Activated T-helper 2 cell treated with anti-CD3 and anti-CD28 coated beads, Interferon-gamma antibody, Interleukin-2, Interleukin-4, amounts not matched to agents 10 μg/mL and 5 μg/mL and 100 μg/mL, durations not matched to agents 14 hours and 24 hours and 36 hours (primary cell): ENCODE data around the gene PDCD7. TPM values are rescaled to one million over a fixed set of nuclear protein-coding genes. Genes with fewer than 3 reads are reported as not detected.
"Not testable (repeated sequence)": the region's sequence is repeated elsewhere in the genome, so short reads cannot be mapped to it uniquely, and the experiment has no call there.

Experiments used
- DNase-seq: peaks from one replicate; pipeline ENCODE4 v3.0.0; 2021; ENCODE audit warnings: low spot score
- H3K27ac Mint-ChIP-seq: one replicate; pipeline ENCODE4 v1.8.0; 2021; ENCODE audit warnings: mixed read lengths
- H3K27me3 Mint-ChIP-seq: one replicate; pipeline ENCODE4 v1.8.0; 2021; ENCODE audit warnings: low read depth, mixed read lengths
- H3K36me3 Mint-ChIP-seq: one replicate; pipeline ENCODE4 v1.8.0; 2021; ENCODE audit warnings: low read depth, mixed read lengths
- H3K4me1 Mint-ChIP-seq: one replicate; pipeline ENCODE4 v1.8.0; 2021; ENCODE audit warnings: low read depth, mixed read lengths
- H3K4me3 Mint-ChIP-seq: one replicate; pipeline ENCODE4 v1.8.0; 2021; ENCODE audit warnings: low read depth, mild to moderate bottlenecking, moderate library complexity, mixed read lengths
- H3K9me3 Mint-ChIP-seq: one replicate; pipeline ENCODE4 v1.8.0; 2021; ENCODE audit warnings: mixed read lengths
- intact Hi-C: fragments of 100-400 bp; cut with micrococcal nuclease; formaldehyde crosslinking; loops from one replicate; pipeline ENCODE4 v1.15.1; 2023
- total RNA-seq: library from RNA; stranded (reverse); gene quantifications from 2 replicates; pipeline ENCODE4 v1.2.3, GENCODE V29; 2022

Gene PDCD7, protein sequence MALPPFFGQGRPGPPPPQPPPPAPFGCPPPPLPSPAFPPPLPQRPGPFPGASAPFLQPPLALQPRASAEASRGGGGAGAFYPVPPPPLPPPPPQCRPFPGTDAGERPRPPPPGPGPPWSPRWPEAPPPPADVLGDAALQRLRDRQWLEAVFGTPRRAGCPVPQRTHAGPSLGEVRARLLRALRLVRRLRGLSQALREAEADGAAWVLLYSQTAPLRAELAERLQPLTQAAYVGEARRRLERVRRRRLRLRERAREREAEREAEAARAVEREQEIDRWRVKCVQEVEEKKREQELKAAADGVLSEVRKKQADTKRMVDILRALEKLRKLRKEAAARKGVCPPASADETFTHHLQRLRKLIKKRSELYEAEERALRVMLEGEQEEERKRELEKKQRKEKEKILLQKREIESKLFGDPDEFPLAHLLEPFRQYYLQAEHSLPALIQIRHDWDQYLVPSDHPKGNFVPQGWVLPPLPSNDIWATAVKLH
- 51.9 and 68.4 TPM in 2 replicates for total RNA-seq

DNA sequence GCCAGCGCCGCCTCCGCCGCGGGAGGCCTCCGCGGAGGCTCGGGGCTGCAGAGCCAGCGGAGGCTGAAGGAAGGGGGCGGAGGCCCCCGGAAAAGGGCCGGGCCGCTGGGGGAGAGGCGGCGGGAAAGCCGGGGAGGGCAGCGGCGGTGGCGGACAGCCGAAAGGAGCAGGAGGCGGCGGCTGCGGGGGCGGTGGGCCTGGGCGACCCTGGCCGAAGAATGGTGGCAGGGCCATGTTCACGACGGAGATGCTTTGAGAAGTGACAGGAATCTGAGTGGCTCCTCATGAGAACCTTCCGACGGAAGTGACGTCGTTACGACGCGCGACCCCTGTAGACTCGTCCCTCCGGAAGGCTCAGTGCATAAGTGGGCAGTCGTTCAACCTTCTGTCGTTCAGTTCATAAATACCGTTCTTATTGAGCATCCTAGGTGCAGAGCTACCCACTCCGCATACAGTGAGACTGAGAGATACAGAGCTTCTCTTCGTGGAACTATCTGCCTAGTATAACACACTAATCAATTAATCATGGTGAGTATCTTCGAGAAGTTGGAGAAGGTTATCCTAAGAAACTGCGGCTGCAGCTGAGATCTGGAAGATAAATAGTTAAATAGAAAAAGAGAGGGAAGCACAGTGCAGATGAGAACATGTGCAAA lies at the start of gene PDCD7:
PDCD7 (minus strand) TSS at position 261 of the 653 bp plus-strand sequence; CDS start at position 234, 27 bp downstream.
- Mint-ChIP-seq H3K36me3 (peaks cover 20% of the 10 kb centered on the region), H3K4me1 (peaks cover 15% of the 10 kb centered on the region)
- intact Hi-C loops: loop anchor here (2.0 to 5.0 kb wide), 2 partner anchors 51 to 164 kb away; partner anchors contain the start of genes CLPX and RNU5A-1

DNA sequence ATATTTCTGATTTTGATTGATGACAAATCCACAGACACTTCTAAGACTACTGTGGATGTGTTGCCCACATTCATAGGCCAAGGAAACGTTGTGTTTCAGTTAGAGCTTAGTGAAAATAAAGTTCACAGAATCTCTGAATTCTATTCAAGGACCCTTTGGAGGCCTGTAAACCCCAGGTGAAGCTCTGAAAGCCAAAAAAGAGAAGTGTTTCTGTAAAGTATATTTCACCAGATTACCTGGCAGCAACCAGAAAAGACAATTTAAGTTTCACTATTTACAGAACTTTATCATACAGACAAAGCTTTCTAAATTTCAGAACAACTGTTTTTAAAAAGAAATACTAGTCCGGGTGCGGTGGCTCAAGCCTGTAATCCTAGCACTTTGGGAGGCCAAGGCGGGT lies 48.9 kb upstream of the PDCD7 start:
- Mint-ChIP-seq H3K9me3 (no peaks in the 10 kb centered on the region), H3K36me3 (peaks cover 30% of the 10 kb centered on the region), H3K27me3 (no peaks in the 10 kb centered on the region), H3K4me3 (peak overlapping the region; percentile 97), H3K4me1 (peaks cover 30% of the 10 kb centered on the region), H3K27ac (peak overlapping the region; percentile 7)
- intact Hi-C loops: loop anchor here (5.0 kb wide), 1 partner anchor 480 kb away; no protein-coding TSS in a partner anchor
- no peak for DNase-seq

More for the DNA sequence above, at the start of gene PDCD7:
- Mint-ChIP-seq H3K27ac (peak within 1 kb of the TSS; percentile 87), H3K27me3 (no peaks in the 10 kb centered on the region), H3K9me3 (peaks cover 8% of the 10 kb centered on the region), H3K4me3 (peak within 1 kb of the TSS; percentile 86)
- DNase-seq: peak; percentile 82

DNA sequence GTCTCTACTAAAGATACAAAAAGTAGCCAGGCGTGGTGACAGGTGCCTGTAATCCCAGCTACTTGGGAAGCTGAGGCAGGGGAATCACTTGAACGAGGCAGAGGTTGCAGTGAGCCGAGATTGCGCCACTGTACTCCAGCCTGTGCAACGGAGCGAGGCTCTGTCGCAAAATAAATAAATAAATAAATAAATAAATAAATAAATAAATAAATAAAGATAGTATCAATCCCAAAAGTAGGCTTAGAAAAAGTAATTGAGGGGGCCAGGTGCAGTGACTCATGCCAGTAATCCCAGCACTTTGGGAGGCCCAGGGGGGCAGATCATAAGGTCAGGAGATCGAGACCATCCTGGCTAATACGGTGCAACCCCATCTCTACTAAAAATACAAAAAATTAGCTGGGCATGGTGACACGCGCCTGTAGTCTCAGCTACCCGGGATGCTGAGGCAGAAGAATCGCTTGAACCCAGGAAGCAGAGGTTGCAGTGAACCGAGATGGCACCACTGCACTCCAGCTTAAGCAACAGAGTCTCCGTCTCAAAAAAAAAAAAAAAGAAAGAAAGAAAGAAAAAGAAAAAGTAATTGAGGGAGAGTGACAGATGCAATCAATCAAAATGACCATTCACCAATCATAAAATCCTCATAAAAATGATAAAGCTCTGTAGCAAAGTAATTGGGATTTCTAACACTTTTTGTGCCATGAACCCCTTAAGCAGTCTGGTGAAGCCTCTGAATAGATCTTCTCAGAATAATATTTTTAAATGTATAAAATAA lies 48.2 kb upstream of the PDCD7 start:
- not testable (repeated sequence) for DNase-seq, H3K27me3 Mint-ChIP-seq, H3K9me3 Mint-ChIP-seq, H3K27ac Mint-ChIP-seq
- intact Hi-C loops: loop anchor here (5.0 kb wide), 1 partner anchor 479 kb away; no protein-coding TSS in a partner anchor
- Mint-ChIP-seq H3K4me3 (peak overlapping the region; percentile 8), H3K36me3 (peaks cover 37% of the 10 kb centered on the region), H3K4me1 (peaks cover 30% of the 10 kb centered on the region)

DNA sequence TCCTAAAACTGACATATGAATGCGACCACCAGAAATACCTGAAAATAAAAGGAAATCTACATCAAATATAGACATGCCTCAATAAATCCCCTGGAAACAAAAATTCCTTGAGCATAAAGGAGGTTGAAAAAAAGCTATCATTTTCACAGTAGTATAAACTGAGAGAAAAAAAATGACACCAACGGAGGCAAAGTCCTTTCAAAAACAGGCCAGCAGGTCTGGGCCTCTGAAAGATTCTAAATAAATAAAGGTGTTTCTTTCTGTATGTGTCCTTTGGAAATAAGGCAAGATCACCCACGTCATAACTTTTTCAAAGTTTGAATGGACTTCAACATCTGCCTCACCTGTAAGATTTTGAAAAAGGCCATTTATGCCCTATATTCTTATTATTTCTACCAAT lies 46.6 kb upstream of the PDCD7 start:
- DNase-seq: no peak
- no peak overlapping the region for H3K4me3 Mint-ChIP-seq
- H3K36me3 Mint-ChIP-seq: peaks cover 48% of the 10 kb centered on the region
- no peaks in the 10 kb centered on the region for H3K9me3 Mint-ChIP-seq
- H3K27ac Mint-ChIP-seq: no peak overlapping the region
- no peaks in the 10 kb centered on the region for H3K27me3 Mint-ChIP-seq
- intact Hi-C loops: loop anchor here (5.0 kb wide), 1 partner anchor 478 kb away; no protein-coding TSS in a partner anchor
- H3K4me1 Mint-ChIP-seq: peaks cover 25% of the 10 kb centered on the region

DNA sequence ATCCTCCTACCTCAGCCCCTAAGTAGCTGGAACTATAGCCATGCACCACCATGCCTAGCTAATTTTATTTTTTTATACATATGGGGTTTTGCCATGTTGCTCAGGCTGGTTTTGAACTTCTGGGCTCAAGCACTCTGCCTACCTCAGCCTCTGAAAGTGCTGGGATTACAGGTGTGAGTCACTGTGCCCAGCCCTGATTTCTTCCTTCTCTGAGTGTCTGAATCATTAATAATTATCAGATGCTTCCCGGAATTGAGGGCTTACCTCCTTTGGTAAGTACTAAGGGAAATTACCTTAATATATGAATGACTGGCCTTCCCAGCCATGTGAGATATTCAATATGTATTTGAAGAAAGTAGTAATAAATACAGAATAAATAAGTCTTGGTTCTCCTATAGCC lies 44.3 kb upstream of the PDCD7 start:
- no peak for DNase-seq
- Mint-ChIP-seq H3K4me3 (no peak overlapping the region), H3K9me3 (no peaks in the 10 kb centered on the region), H3K36me3 (peaks cover 49% of the 10 kb centered on the region), H3K4me1 (peaks cover 20% of the 10 kb centered on the region), H3K27me3 (no peaks in the 10 kb centered on the region), H3K27ac (no peak overlapping the region)
- intact Hi-C loops: no loop called here

DNA sequence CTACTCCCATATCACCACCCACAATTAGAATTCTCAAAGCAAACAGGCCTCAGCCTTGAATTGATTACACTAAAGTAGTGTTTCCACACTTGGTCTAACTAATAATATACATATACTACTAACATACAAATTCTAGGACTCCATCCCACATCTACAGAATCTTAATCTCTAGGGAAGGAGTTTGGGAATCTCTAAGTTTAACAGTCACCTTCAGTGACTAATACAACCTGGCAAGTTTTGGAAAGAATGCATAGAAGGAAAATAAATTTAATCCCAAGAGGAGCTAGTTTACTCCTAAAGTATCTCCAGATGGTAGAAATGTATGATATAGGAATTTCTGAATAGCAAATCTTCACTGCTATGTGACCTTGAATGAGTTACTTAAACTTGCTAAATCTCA lies 42.4 kb upstream of the PDCD7 start:
- Mint-ChIP-seq H3K9me3 (no peaks in the 10 kb centered on the region), H3K27me3 (no peaks in the 10 kb centered on the region), H3K4me3 (no peak overlapping the region), H3K27ac (no peak overlapping the region), H3K36me3 (peaks cover 56% of the 10 kb centered on the region), H3K4me1 (peaks cover 10% of the 10 kb centered on the region)
- DNase-seq: no peak
- intact Hi-C loops: no loop called here

DNA sequence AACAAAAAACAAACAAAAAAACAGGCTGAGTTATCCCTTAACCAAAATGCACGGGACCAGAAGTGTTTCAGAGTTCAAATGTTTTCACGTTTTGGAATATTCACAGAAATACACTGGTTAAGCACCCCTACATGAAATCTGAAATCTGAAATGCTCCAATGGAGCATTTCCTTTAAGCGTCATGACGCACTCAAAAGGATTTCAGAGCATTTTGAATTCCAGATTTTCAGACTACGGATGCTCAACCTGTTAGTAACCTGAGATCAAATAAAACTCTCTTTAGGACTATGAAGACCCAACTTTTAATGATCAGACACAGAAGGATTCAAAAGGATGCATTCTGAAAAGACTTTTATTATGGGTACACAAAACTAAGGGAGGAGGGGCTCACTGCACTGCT lies 41.9 kb upstream of the PDCD7 start:
- Mint-ChIP-seq H3K27me3 (no peaks in the 10 kb centered on the region), H3K36me3 (peaks cover 53% of the 10 kb centered on the region), H3K4me1 (peaks cover 9% of the 10 kb centered on the region), H3K4me3 (no peak overlapping the region), H3K9me3 (no peaks in the 10 kb centered on the region), H3K27ac (no peak overlapping the region)
- intact Hi-C loops: no loop called here
- no peak for DNase-seq

DNA sequence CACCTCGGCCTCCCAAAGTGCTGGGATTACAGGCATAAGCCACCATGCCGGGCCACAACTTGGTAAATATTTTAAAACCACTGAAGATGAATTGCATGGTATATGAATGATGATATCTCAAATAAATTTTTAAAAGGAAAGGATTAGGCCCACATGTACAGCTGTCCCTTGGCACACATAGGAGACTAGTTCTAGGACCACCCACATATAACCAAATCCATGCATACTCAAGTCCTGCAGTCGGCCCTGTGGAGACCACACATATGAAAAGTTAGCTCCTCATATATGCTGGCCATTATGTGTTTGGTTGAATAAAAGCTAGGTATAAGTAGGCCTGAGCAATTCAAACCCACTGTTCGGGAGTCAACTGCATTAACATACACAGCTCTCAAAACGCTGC lies 40.9 kb upstream of the PDCD7 start:
- no peaks in the 10 kb centered on the region for H3K9me3 Mint-ChIP-seq
- H3K4me3 Mint-ChIP-seq: no peak overlapping the region
- H3K36me3 Mint-ChIP-seq: peaks cover 53% of the 10 kb centered on the region
- peaks cover 6% of the 10 kb centered on the region for H3K4me1 Mint-ChIP-seq
- H3K27ac Mint-ChIP-seq: no peak overlapping the region
- no peaks in the 10 kb centered on the region for H3K27me3 Mint-ChIP-seq
- intact Hi-C loops: no loop called here
- no peak for DNase-seq

DNA sequence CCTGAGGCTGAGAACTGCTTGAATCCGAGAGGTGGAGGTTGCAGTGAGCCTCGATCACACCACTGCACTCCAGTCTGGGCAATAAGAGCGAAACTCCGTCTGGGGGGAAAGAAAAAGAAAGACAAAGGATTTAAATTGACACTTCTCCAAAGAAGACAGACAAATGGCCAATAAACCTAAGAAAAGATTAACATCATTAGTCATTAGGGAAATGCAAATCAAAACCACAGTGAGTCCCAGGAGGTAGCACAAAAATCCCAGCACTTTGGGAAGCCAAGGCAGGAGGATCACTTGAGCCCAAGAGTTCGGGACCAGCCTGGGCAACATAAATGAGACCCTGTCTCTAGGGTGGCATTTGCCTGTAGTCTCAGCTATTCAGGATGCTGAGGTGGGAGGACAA lies 38.9 kb upstream of the PDCD7 start:
- Mint-ChIP-seq H3K4me1 (peaks cover 4% of the 10 kb centered on the region), H3K27me3 (no peaks in the 10 kb centered on the region), H3K27ac (no peak overlapping the region), H3K4me3 (no peak overlapping the region), H3K36me3 (peaks cover 47% of the 10 kb centered on the region), H3K9me3 (no peaks in the 10 kb centered on the region)
- intact Hi-C loops: no loop called here
- no peak for DNase-seq

DNA sequence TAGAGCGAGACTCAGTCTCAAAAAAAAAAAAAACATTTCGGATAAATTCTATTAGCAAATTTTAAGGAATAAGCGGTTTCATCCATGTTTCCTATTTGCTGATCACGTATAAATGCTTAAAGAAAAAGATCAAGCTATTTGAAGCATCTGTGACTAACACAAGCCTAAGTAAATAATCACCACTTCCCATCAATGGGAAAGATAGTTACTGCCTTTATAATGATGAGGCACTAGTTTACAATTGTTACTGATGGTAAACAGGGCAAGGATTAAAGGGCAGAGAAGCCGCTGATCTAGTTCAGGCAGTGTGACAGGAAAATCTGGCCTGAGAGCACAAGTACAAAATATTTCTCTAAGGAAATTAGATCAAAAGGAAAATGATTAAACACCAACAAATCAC lies 37.8 kb upstream of the PDCD7 start:
- intact Hi-C loops: no loop called here
- Mint-ChIP-seq H3K4me1 (peaks cover 4% of the 10 kb centered on the region), H3K4me3 (no peak overlapping the region), H3K36me3 (peaks cover 45% of the 10 kb centered on the region), H3K27ac (no peak overlapping the region), H3K9me3 (no peaks in the 10 kb centered on the region), H3K27me3 (no peaks in the 10 kb centered on the region)
- DNase-seq: no peak

DNA sequence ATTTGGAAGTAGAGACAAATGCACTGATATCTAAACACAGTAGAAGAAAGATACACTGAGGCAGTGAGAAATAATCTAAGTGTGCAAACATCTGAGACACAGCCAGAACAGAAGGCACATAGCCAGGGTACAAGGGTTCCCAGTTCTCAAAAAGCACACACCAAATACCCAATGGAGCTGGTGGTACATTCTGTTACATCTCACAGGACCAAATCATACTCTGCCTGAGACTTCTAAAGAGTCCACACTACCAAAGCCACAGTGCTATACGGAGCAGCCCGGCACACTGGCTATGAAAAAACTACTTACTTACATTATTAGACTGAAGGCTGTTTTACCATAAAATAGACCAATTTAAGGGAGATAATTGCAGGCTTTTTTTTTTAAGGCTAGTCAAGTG lies 32.3 kb upstream of the PDCD7 start:
- no peak for DNase-seq
- intact Hi-C loops: no loop called here
- peaks cover 32% of the 10 kb centered on the region for H3K36me3 Mint-ChIP-seq

DNA sequence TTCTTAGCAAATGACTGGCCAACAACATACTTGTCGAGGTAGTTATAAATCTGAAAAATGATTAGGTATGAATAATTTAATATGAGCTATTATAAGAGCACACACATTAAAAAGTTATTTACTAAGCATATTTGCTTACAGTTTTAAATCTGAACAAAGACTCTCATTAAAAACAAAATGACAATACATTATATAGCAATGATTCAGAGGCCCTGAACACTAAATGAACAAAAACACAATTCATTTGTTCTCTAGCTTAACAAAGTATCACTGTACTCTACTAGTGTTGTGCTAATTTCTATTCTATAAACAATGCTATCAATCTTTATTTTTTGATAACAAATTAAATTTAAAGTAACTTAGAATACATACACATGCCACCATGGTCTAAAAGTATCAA lies 30.5 kb upstream of the PDCD7 start:
- H3K27me3 Mint-ChIP-seq: no peaks in the 10 kb centered on the region
- peaks cover 35% of the 10 kb centered on the region for H3K36me3 Mint-ChIP-seq
- no peak for DNase-seq
- intact Hi-C loops: no loop called here
- H3K4me3 Mint-ChIP-seq: no peak overlapping the region
- H3K4me1 Mint-ChIP-seq: peaks cover 2% of the 10 kb centered on the region
- no peak overlapping the region for H3K27ac Mint-ChIP-seq
- no peaks in the 10 kb centered on the region for H3K9me3 Mint-ChIP-seq

More for the DNA sequence above, 32.3 kb upstream of the PDCD7 start:
- Mint-ChIP-seq H3K4me1 (peaks cover under 1% of the 10 kb centered on the region), H3K27me3 (no peaks in the 10 kb centered on the region), H3K4me3 (no peak overlapping the region), H3K9me3 (no peaks in the 10 kb centered on the region), H3K27ac (no peak overlapping the region)
